Lower leg skin (tissue), 3 donors: ENCODE results near the gene SNN.

Source experiments
- POLR2A ChIP-seq, 2 donors: fragments of 450-650 bp; IDR thresholded peaks; one replicate each; pipeline ENCODE4 v1.6.1; 2016 to 2017; ENCODE audit warnings: antibody characterized with exemption in 2 of 2, mild to moderate bottlenecking in 1 of 2, moderate library complexity in 1 of 2
- TF ChIP-seq, protein P1 (sequence below), 3 donors: fragments of 450-650 bp; IDR thresholded peaks; one replicate each; pipeline ENCODE4 v1.5.1; 2016; ENCODE audit warnings: antibody characterized with exemption in 3 of 3, mild to moderate bottlenecking in 3 of 3, moderate library complexity in 2 of 3

DNA sequence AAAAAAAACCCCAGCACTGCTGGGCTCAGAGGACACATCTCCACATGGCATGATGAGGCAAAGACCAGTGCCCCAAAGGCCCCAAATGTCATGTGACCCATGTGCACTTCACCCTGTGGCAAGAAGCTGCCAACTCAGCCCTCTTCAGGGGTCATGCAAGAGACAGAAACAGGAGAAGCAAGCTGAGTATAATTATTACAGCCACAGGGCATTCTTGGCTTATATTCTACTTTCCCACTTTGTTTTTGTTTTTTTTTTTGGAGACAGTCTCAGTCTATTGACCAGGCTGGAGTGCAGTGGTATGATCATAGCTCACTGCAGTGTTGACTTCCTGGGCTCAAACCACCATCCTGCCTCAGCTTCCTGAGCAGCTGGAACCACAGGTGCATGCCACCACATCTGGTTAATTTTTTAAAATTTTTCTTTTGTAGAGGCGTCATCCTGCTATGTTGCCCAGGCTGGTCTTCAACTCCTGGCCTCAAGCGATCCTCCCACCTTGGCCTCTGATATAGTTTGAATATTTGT lies 48.9 kb upstream of the SNN start:
- TF ChIP-seq, protein P1, sequence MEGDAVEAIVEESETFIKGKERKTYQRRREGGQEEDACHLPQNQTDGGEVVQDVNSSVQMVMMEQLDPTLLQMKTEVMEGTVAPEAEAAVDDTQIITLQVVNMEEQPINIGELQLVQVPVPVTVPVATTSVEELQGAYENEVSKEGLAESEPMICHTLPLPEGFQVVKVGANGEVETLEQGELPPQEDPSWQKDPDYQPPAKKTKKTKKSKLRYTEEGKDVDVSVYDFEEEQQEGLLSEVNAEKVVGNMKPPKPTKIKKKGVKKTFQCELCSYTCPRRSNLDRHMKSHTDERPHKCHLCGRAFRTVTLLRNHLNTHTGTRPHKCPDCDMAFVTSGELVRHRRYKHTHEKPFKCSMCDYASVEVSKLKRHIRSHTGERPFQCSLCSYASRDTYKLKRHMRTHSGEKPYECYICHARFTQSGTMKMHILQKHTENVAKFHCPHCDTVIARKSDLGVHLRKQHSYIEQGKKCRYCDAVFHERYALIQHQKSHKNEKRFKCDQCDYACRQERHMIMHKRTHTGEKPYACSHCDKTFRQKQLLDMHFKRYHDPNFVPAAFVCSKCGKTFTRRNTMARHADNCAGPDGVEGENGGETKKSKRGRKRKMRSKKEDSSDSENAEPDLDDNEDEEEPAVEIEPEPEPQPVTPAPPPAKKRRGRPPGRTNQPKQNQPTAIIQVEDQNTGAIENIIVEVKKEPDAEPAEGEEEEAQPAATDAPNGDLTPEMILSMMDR (IDR thresholded peaks at IDR 0.05), result no peak
- TF ChIP-seq POLR2A (IDR thresholded peaks at IDR 0.05), result no peak
